HG02623 (cell line): ENCODE results near the gene YBX2.

Experiments
- ATAC-seq: cut with Tn5 transposase; IDR thresholded peaks from one replicate; pipeline ENCODE4 v1.9.1; 2021; ENCODE audit warnings: moderate library complexity; ENCODE audit not compliant: unreplicated experiment

Gene YBX2

GRCh38 chr17:7323731-7324437, 29.4 kb upstream of the YBX2 start:
- ATAC-seq = no peak

- ATAC-seq = no peak
Observed at GRCh38 chr17:7322520-7323194, 28.2 kb upstream of the YBX2 start.

- no peak for ATAC-seq
Observed at GRCh38 chr17:7321466-7321865, 27.0 kb upstream of the YBX2 start.

GRCh38 chr17:7318121-7318860, 23.9 kb upstream of the YBX2 start:
- ATAC-seq = no peak

- ATAC-seq = no peak
Observed at GRCh38 chr17:7317161-7317803, 22.8 kb upstream of the YBX2 start.

- ATAC-seq = peak; percentile 21
Observed at GRCh38 chr17:7315570-7316235, 21.3 kb upstream of the YBX2 start.

GRCh38 chr17:7314719-7315569, 20.5 kb upstream of the YBX2 start, which contains the start of gene GPS2:
TSS of gene GPS2 (minus strand) at chr17:7315360. CDS start at chr17:7315052, 308 bp downstream.
- peak; percentile 67 for ATAC-seq

GRCh38 chr17:7313890-7314718, 19.7 kb upstream of the YBX2 start:
- ATAC-seq = no peak

GRCh38 chr17:7313088-7313889, 18.9 kb upstream of the YBX2 start:
- ATAC-seq = no peak

GRCh38 chr17:7312432-7313087, 18.1 kb upstream of the YBX2 start:
- ATAC-seq = no peak

- no peak for ATAC-seq
Observed at GRCh38 chr17:7311110-7311705, 16.8 kb upstream of the YBX2 start.

- ATAC-seq = no peak
Observed at GRCh38 chr17:7309628-7310027, 15.2 kb upstream of the YBX2 start.

GRCh38 chr17:7308625-7309433, 14.4 kb upstream of the YBX2 start:
- ATAC-seq = no peak

- ATAC-seq = no peak
Observed at GRCh38 chr17:7307686-7308624, 13.5 kb upstream of the YBX2 start.

- ATAC-seq = peak; percentile 69
Observed at GRCh38 chr17:7306911-7307685, 12.7 kb upstream of the YBX2 start, which contains the start of gene EIF5A. TSS of gene EIF5A (plus strand) at chr17:7307628. CDS start at chr17:7309636, 2,008 bp downstream.
